HEK293 (cell line): ENCODE data around the gene TOPAZ1.

ENCODE experiments used
- CTCF ChIA-PET: fragments of 350-600 bp; formaldehyde crosslinking; extraction: SDS; loops from one replicate; lab custom pipeline; 2021; ENCODE audit warnings: antibody characterized with exemption; lab: Yijun Ruan, JAX
- POLR2A ChIA-PET: fragments of 300-600 bp; formaldehyde crosslinking; extraction: SDS; loops from one replicate; lab custom pipeline; 2020; ENCODE audit warnings: antibody characterized with exemption, inconsistent platforms; lab: Yijun Ruan, JAX
- H3K27ac ChIP-seq: fragments of 200-500 bp; sonication (Bioruptor generic); 2 replicates; pipeline ENCODE4 v1.5.1; 2014; ENCODE audit warnings: low read depth, low read length, control low read depth, inconsistent platforms; ENCODE audit errors: extremely low read depth
- H3K36me3 ChIP-seq, 2 experiments: fragments of 200-500 bp in 1 of 2; sonication (Bioruptor generic) in 1 of 2; 1 replicate in 1 of 2; 2 replicates in 1 of 2; pipeline ENCODE4 v1.5.1; 2014 to 2017; ENCODE audit warnings: inconsistent platforms in 2 of 2, low read length in 2 of 2; ENCODE audit not compliant: control insufficient read depth in 2 of 2, insufficient read depth in 1 of 2
- H3K4me1 ChIP-seq: fragments of 200-500 bp; sonication (Bioruptor generic); 2 replicates; pipeline ENCODE4 v1.5.1; 2014; ENCODE audit warnings: mild to moderate bottlenecking, low read length, inconsistent platforms; ENCODE audit not compliant: control insufficient read depth, insufficient read depth
- H3K4me3 ChIP-seq: 2 replicates; pipeline ENCODE4 v1.5.1; 2011; ENCODE audit warnings: low read depth, mild to moderate bottlenecking, control low read depth, low read length, moderate library complexity
- H3K9me3 ChIP-seq: fragments of 200-500 bp; sonication (Bioruptor generic); 2 replicates; pipeline ENCODE4 v1.5.1; 2014; ENCODE audit warnings: low read depth, low read length, inconsistent platforms; ENCODE audit not compliant: control insufficient read depth, insufficient read depth
- OSR2 ChIP-seq: fragments of 450-650 bp; formaldehyde crosslinking; IDR thresholded peaks from 2 replicates; pipeline ENCODE4 v1.5.1; 2016; ENCODE audit warnings: missing biosample characterization, missing genetic modification characterization
- PATZ1 ChIP-seq: fragments of 450-650 bp; formaldehyde crosslinking; IDR thresholded peaks from 2 replicates; pipeline ENCODE4 v1.5.1; 2016; ENCODE audit warnings: missing biosample characterization, missing genetic modification characterization
- SCRT2 ChIP-seq: fragments of 450-650 bp; formaldehyde crosslinking; IDR thresholded peaks from 2 replicates; pipeline ENCODE4 v1.5.1; 2016; ENCODE audit warnings: missing biosample characterization, missing genetic modification characterization
- SP3 ChIP-seq: fragments of 450-650 bp; formaldehyde crosslinking; IDR thresholded peaks from 2 replicates; pipeline ENCODE4 v1.5.1; 2016; ENCODE audit warnings: missing biosample characterization, missing genetic modification characterization
- YY1 ChIP-seq: fragments of 450-650 bp; formaldehyde crosslinking; IDR thresholded peaks from 2 replicates; pipeline ENCODE4 v1.5.1; 2018; ENCODE audit warnings: missing biosample characterization, missing genetic modification characterization
- ZFP69B ChIP-seq: fragments of 450-650 bp; formaldehyde crosslinking; IDR thresholded peaks from 2 replicates; pipeline ENCODE4 v1.5.1; 2016; ENCODE audit warnings: missing biosample characterization, missing genetic modification characterization
- ZNF146 ChIP-seq: fragments of 450-650 bp; formaldehyde crosslinking; IDR thresholded peaks from 2 replicates; pipeline ENCODE4 v1.5.1; 2016; ENCODE audit warnings: missing biosample characterization, missing genetic modification characterization
- ZNF16 ChIP-seq: fragments of 450-650 bp; formaldehyde crosslinking; IDR thresholded peaks from 2 replicates; pipeline ENCODE4 v1.5.1; 2016; ENCODE audit warnings: low read depth, missing biosample characterization, missing genetic modification characterization
- ZNF221 ChIP-seq: fragments of 450-650 bp; formaldehyde crosslinking; IDR thresholded peaks from 2 replicates; pipeline ENCODE4 v1.5.1; 2017; ENCODE audit warnings: missing biosample characterization, missing genetic modification characterization, borderline replicate concordance
- ZNF23 ChIP-seq: fragments of 450-650 bp; formaldehyde crosslinking; IDR thresholded peaks from 2 replicates; pipeline ENCODE4 v1.5.1; 2016; ENCODE audit warnings: missing biosample characterization, missing genetic modification characterization, borderline replicate concordance
- ZNF404 ChIP-seq: fragments of 450-650 bp; formaldehyde crosslinking; IDR thresholded peaks from 2 replicates; pipeline ENCODE4 v1.5.1; 2017; ENCODE audit warnings: missing biosample characterization, missing genetic modification characterization
- ZNF529 ChIP-seq: fragments of 450-650 bp; formaldehyde crosslinking; IDR thresholded peaks from 2 replicates; pipeline ENCODE4 v1.5.1; 2017; ENCODE audit warnings: missing genetic modification characterization, missing biosample characterization; ENCODE audit not compliant: insufficient replicate concordance
- ZNF561 ChIP-seq: fragments of 450-650 bp; IDR thresholded peaks from 2 replicates; pipeline ENCODE4 v1.5.1; 2018; ENCODE audit warnings: missing biosample characterization, missing genetic modification characterization, borderline replicate concordance
- ZNF600 ChIP-seq: fragments of 450-650 bp; formaldehyde crosslinking; IDR thresholded peaks from 2 replicates; pipeline ENCODE4 v1.5.1; 2016; ENCODE audit warnings: missing biosample characterization, missing genetic modification characterization
- ZNF664 ChIP-seq: fragments of 450-650 bp; formaldehyde crosslinking; IDR thresholded peaks from 2 replicates; pipeline ENCODE4 v1.5.1; 2016; ENCODE audit warnings: missing biosample characterization, missing genetic modification characterization
- ZNF830 ChIP-seq: fragments of 450-650 bp; IDR thresholded peaks from 2 replicates; pipeline ENCODE4 v1.5.0; 2018; ENCODE audit warnings: missing biosample characterization, missing genetic modification characterization, low read depth, mild to moderate bottlenecking, moderate library complexity
- ZNF843 ChIP-seq: fragments of 450-650 bp; formaldehyde crosslinking; IDR thresholded peaks from 2 replicates; pipeline ENCODE4 v1.5.1; 2016; ENCODE audit warnings: missing biosample characterization, missing genetic modification characterization
- ZSCAN16 ChIP-seq: fragments of 450-650 bp; formaldehyde crosslinking; IDR thresholded peaks from 2 replicates; pipeline ENCODE4 v1.5.1; 2016; ENCODE audit warnings: missing biosample characterization, missing genetic modification characterization
- ZXDB ChIP-seq: fragments of 450-650 bp; formaldehyde crosslinking; IDR thresholded peaks from 2 replicates; pipeline ENCODE4 v1.5.1; 2016; ENCODE audit warnings: missing biosample characterization, missing genetic modification characterization
- TF ChIP-seq, protein P1 (sequence below): fragments of 450-650 bp; formaldehyde crosslinking; IDR thresholded peaks from 2 replicates; pipeline ENCODE4 v1.5.1; 2016; ENCODE audit warnings: missing biosample characterization, missing genetic modification characterization
- TF ChIP-seq, protein P2 (sequence below): sonication (generic); formaldehyde crosslinking; IDR thresholded peaks from 2 replicates; pipeline ENCODE4 v1.8.1; 2022; ENCODE audit warnings: mild to moderate bottlenecking, moderate library complexity, missing genetic modification reagents
- TF ChIP-seq, protein P3 (sequence below): fragments of 450-650 bp; formaldehyde crosslinking; IDR thresholded peaks from 2 replicates; pipeline ENCODE4 v1.5.1; 2017; ENCODE audit warnings: missing biosample characterization, missing genetic modification characterization

TOPAZ1 gene

DNA sequence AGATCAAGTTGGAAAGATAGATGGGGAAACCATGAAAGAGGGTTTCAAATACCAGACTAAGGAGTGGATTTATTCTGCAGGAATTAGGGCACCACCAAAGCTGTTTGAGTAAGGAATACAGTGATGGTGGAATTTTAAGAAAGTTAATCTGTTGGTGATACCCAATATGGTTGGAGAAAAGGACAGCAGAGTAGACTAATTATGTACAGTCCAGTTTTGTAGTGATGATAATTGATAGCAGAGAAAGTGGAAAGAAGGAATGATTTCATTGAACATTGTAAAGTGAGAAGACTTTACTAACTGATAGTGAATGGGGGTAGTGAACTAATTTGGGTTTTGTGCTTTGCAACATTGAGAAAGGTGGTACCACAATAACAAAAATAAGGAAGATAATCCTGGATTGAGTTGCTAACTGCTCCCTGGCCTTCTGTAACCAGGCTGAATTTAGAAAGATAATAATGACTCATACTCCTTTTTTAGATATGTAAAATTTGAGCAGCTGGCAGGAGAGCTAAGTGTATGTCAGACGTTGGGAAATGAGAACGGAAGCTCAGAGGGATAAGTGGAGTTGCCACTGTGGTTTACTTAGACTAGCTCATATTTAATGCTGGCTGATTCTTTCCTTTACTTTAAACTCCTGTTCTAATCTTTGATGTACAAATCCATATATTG lies 113.8 kb downstream of the TOPAZ1 start:
- ChIA-PET POLR2A (interaction anchor here (1.2 kb wide), 1 partner anchor 17 kb away, joined by 5 read pairs; the partner anchor contains the start of gene TCAIM), CTCF (no interaction called here)
- Histone ChIP-seq H3K4me1 (no peaks in the 10 kb centered on the region), H3K36me3 (peaks cover 0 to 6% of the 10 kb centered on the region in 2 experiments; a peak in 2 of 3 replicates), H3K27ac (no peak overlapping the region), H3K9me3 (no peaks in the 10 kb centered on the region), H3K4me3 (no peak overlapping the region)
- TF ChIP-seq OSR2 (tag by site-specific recombination) = peak; percentile 66
- no peak for TF ChIP-seq ZNF221 (tag by site-specific recombination)
- TF ChIP-seq ZNF16 (tag by site-specific recombination) = no peak
- TF ChIP-seq, protein P1, sequence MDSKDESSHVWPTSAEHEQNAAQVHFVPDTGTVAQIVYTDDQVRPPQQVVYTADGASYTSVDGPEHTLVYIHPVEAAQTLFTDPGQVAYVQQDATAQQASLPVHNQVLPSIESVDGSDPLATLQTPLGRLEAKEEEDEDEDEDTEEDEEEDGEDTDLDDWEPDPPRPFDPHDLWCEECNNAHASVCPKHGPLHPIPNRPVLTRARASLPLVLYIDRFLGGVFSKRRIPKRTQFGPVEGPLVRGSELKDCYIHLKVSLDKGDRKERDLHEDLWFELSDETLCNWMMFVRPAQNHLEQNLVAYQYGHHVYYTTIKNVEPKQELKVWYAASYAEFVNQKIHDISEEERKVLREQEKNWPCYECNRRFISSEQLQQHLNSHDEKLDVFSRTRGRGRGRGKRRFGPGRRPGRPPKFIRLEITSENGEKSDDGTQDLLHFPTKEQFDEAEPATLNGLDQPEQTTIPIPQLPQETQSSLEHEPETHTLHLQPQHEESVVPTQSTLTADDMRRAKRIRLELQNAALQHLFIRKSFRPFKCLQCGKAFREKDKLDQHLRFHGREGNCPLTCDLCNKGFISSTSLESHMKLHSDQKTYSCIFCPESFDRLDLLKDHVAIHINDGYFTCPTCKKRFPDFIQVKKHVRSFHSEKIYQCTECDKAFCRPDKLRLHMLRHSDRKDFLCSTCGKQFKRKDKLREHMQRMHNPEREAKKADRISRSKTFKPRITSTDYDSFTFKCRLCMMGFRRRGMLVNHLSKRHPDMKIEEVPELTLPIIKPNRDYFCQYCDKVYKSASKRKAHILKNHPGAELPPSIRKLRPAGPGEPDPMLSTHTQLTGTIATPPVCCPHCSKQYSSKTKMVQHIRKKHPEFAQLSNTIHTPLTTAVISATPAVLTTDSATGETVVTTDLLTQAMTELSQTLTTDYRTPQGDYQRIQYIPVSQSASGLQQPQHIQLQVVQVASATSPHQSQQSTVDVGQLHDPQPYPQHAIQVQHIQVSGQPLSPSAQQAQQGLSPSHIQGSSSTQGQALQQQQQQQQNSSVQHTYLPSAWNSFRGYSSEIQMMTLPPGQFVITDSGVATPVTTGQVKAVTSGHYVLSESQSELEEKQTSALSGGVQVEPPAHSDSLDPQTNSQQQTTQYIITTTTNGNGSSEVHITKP = peak; percentile 31; the same call in 1 of the 2 replicates
- no peak for TF ChIP-seq ZNF664
- TF ChIP-seq ZNF830 (tag by site-specific recombination) = no peak
- no peak for TF ChIP-seq ZNF561 (tag by site-specific recombination)

- CTCF ChIA-PET = interaction anchor here (0.7 kb wide), 1 partner anchor 30 kb away, joined by 3 read pairs; no protein-coding TSS in a partner anchor
- POLR2A ChIA-PET = interaction anchor here (1.6 kb wide), 1 partner anchor 21 kb away, joined by 6 read pairs; the partner anchor contains the start of gene TCAIM
- Histone ChIP-seq H3K9me3 (no peaks in the 10 kb centered on the region), H3K4me3 (no peak overlapping the region), H3K4me1 (no peaks in the 10 kb centered on the region), H3K27ac (no peak overlapping the region), H3K36me3 (peaks cover 0 to 6% of the 10 kb centered on the region in 2 experiments; a peak in 2 of 3 replicates)
- TF ChIP-seq YY1 (tag by site-specific recombination) (no peak), ZNF600 (no peak), ZNF529 (tag by site-specific recombination) (no peak), ZFP69B (tag by site-specific recombination) (no peak), ZNF404 (tag by site-specific recombination) (no peak), ZXDB (tag by site-specific recombination) (no peak), ZNF23 (tag by site-specific recombination) (no peak), ZSCAN16 (tag by site-specific recombination) (no peak), PATZ1 (tag by site-specific recombination) (no peak), ZNF843 (tag by site-specific recombination) (no peak), SCRT2 (no peak), ZNF146 (no peak), SP3 (no peak)
- TF ChIP-seq, protein P2, sequence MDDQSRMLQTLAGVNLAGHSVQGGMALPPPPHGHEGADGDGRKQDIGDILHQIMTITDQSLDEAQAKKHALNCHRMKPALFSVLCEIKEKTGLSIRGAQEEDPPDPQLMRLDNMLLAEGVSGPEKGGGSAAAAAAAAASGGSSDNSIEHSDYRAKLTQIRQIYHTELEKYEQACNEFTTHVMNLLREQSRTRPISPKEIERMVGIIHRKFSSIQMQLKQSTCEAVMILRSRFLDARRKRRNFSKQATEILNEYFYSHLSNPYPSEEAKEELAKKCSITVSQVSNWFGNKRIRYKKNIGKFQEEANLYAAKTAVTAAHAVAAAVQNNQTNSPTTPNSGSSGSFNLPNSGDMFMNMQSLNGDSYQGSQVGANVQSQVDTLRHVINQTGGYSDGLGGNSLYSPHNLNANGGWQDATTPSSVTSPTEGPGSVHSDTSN (CRISPR knock-in tag) = no peak
- TF ChIP-seq, protein P3, sequence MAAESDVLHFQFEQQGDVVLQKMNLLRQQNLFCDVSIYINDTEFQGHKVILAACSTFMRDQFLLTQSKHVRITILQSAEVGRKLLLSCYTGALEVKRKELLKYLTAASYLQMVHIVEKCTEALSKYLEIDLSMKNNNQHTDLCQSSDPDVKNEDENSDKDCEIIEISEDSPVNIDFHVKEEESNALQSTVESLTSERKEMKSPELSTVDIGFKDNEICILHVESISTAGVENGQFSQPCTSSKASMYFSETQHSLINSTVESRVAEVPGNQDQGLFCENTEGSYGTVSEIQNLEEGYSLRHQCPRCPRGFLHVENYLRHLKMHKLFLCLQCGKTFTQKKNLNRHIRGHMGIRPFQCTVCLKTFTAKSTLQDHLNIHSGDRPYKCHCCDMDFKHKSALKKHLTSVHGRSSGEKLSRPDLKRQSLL (tag by site-specific recombination) = no peak
Measured at GRCh38 chr3:44359146-44359751, 117.6 kb downstream of the TOPAZ1 start.
